Astrocyte (in vitro differentiated cells and primary cell): ENCODE results near the gene RPS6KA2.

ENCODE experiments used
- CTCF ChIP-seq: IDR thresholded peaks from 2 replicates; pipeline ENCODE4 v1.5.1; 2011; ENCODE audit warnings: low read depth, mild to moderate bottlenecking, inconsistent platforms, low read length, moderate library complexity; ENCODE audit not compliant: insufficient read depth
- EZH2 ChIP-seq: IDR thresholded peaks from 2 replicates; pipeline ENCODE4 v1.6.1; 2012; ENCODE audit warnings: mild to moderate bottlenecking, low read length, inconsistent platforms; ENCODE audit not compliant: insufficient read depth

- TF ChIP-seq CTCF (no peak), EZH2 (no peak)
Measured at GRCh38 chr6:166503167-166503744, 123.8 kb downstream of the RPS6KA2 start.
